NOMO-1 treated with DMSO at 0.1 percent for 48 hours (cell line): ENCODE measurements around the gene ADAMTS2.
"Not testable (repeated sequence)": the region's sequence is repeated elsewhere in the genome, so short reads cannot be mapped to it uniquely, and the experiment has no call there.

Experiments used
- DNase-seq: peaks from one replicate; lab custom pipeline; 2025; ENCODE audit not compliant: unreplicated experiment; lab: John Stamatoyannopoulos, UW

ADAMTS2 gene

DNA sequence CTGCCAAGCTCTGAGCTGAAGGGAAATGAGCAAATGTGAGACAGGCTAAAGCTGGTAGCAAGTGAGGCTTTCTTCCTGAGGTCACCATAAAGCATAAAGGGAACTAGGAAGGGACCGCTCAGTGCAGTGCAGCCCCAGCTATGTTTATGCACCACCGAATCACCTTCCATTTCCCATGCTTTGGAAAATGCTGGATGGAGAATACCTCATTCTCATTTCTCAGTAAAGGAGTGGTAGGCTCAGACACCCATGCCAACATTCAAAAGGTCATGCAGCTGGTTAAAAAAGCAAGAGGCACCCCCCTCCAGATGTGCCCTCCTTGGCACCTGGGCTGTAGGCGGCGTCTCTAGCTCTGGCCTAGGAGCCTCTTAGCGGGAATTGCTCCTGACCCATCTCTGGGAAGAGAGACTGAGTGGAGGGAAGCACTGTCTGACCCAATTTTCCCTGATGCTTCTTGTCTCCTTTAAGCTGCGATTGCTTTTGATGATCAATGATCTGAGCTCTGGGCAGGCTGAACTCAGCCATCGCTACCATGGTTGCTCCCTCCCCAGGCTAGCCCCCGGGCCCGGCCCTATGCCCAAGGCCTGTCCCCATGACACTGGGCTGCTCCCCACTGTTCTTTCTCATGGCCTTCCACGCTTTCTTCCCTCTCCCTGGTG, 226.4 kb downstream of the ADAMTS2 start:
- no peak for DNase-seq

- DNase-seq, result no peak
These were observed 226.9 kb downstream of the ADAMTS2 start for GRCh38 chr5:179118338-179118737.

DNA sequence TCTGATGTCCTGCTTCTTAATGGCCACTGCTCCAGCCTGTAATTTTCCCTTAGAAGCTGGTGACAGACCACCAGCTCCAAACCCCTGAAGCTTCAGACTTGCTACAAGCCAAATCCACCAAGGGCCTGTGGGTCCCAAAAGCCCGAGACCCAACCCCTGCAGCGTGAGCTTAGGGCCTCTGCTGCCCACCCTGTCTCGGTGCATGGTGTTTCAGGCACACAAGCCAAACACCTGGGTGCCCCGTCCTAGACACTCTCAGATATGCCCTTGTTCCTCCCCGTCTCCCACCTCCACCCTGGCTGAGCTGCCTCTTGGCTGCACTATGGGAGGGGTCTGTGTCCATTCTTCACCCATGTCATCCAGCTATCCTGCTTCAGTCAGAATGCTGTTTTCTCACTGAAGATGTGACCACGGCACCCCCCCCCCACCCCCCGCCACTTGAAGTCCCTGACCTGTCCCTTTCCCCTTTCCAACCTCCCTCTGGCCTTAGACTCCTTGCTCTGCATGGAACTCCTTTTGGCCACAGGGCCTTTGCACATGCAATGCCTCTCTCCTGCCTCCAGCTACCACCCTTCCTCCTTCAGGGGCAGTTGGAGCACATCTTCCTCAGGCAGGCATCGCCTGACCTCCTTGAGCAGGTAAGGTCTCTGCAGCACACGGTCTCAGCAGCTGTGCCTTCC, 229.3 kb downstream of the ADAMTS2 start:
- DNase-seq, result no peak

- no peak for DNase-seq
These were observed 230.0 kb downstream of the ADAMTS2 start for GRCh38 chr5:179115307-179115706.

- no peak for DNase-seq
These were observed 230.5 kb downstream of the ADAMTS2 start for GRCh38 chr5:179114756-179115155.

DNA sequence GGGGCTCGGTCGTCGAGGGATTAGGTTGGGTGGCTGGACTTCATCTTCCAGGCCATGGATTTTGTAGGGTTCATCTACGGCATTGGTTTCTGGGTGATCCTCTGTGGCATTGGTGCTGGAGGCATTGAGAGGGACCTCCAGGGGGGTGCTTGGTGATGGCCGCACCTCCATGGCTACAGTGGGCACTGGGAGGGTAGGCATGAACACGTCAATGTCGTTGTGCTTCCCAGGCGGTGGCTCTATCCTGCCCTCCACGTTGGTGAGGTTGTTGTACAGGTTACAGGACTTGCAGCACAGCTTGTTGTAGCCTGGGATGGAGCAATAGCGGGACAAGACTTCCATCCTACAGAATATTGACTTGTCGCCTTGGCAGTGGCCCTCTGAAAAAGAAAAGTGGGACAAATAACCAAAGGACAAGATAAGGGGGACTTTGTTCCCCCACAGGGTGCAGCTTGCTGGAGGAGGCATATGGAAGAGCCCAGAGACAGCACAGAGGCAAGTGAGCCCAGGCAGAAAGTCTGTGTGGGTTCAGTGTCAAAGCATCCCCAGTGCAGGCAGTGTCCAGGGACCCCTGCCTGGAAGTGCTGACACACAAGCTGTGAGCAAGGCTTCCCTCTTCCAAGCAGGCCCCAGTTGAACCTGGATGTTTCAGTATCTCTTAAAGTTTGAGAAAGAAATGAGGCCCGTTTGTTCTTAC, 231.2 kb downstream of the ADAMTS2 start:
- no peak for DNase-seq

- no peak for DNase-seq
These were observed 232.1 kb downstream of the ADAMTS2 start for GRCh38 chr5:179113143-179113530.

DNA sequence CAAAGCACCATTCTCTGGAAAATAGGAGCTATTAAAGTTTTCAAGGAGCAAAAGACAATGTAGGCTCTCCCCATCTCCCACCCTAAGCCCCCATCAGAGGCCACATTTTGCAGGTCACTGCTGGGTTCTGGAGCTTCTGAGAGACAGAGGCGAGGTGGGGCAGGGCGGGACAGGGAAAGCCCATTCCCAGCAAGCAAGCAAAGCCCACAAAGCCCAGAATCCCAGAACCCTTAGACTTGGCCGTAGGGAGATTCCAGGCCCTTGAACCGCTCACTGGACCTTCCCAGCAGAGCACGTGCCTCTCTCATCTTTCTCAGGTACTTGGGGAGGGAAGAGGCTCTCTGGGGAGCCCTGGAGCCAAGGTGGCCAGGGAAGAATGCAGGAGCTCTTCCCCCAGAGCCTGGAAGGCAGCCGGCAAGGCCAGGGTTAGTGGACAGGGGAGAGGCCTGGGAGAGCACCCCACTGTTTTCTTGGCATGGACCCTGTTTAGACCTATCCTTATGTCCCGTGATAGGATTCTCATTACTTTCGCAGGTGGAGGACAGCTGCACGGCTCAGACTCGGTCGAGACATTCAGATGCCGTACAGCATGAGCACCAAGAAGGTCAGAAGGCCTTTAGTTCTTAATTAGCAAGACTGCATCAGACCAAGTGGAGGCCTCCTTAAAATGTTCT, 232.7 kb downstream of the ADAMTS2 start:
- no peak for DNase-seq

- DNase-seq, result no peak
These were observed 233.7 kb downstream of the ADAMTS2 start for GRCh38 chr5:179111267-179112207.

DNA sequence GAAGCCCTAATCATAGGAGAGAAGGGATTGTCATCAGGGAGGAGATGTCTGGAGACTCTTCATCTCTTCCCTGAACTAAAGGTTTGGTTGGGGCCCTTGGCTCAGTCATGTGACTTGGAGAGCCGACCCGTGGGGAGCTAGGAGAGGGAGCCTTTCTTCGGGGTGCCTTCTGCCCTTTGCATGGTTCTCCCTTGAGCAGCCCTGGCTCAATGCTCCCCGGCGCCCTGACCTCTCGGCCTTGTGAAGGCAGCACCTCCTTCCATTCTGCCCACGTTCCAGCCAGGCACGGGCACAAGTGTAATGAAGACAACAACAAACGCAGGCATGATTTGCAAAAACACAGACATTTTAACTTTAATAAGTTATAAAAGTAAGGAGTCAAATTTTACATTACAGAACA, 234.7 kb downstream of the ADAMTS2 start:
- no peak for DNase-seq

DNA sequence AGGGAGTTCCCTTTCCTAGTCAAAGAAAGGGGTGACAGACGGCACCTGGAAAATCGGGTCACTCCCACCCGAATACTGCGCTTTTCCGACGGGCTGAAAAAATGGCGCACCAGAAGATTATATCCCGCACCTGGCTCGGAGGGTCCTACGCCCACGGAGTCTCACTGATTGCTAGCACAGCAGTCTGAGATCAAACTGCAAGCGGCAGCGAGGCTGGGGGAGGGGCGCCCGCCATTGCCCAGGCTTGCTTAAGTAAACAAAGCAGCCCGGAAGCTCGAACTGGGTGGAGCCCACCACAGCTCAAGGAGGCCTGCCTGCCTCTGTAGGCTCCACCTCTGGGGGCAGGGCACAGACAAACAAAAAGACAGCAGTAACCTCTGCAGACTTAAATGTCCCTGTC, 244.0 kb downstream of the ADAMTS2 start:
- not testable (repeated sequence) for DNase-seq

- DNase-seq, result no peak
These were observed 255.8 kb downstream of the ADAMTS2 start for GRCh38 chr5:179089502-179089901.

- DNase-seq, result no peak
These were observed 264.5 kb downstream of the ADAMTS2 start for GRCh38 chr5:179080724-179081123.

- no peak for DNase-seq
These were observed 265.9 kb downstream of the ADAMTS2 start for GRCh38 chr5:179079165-179079987.

DNA sequence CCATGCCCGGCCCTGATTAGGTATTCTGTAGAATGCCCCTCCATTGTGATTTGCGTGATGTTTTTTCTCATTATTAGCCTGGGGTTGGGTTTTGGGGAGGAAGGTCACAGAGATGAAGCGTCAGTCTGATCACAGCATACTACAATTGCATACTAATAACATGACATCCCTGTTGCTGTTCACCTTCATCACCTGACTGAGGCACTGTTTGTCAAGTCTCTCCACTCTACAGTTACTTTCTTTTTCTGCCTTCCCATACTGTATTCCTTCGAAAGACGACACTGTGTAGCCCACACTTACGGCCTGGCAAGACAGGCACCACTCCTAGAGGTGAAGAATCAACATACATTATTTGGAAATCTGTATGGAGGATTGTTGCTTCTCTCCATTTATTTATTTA, 279.6 kb downstream of the ADAMTS2 start:
- no peak for DNase-seq

- no peak for DNase-seq
These were observed 284.2 kb downstream of the ADAMTS2 start for GRCh38 chr5:179061025-179061424.
